SW 1271 (cell line): ENCODE results near the gene ORMDL1.

Source experiments
- DNase-seq, 2 experiments: peaks; one replicate each; lab custom pipeline; 2025; lab: John Stamatoyannopoulos, UW

Gene ORMDL1, protein sequence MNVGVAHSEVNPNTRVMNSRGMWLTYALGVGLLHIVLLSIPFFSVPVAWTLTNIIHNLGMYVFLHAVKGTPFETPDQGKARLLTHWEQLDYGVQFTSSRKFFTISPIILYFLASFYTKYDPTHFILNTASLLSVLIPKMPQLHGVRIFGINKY

DNA sequence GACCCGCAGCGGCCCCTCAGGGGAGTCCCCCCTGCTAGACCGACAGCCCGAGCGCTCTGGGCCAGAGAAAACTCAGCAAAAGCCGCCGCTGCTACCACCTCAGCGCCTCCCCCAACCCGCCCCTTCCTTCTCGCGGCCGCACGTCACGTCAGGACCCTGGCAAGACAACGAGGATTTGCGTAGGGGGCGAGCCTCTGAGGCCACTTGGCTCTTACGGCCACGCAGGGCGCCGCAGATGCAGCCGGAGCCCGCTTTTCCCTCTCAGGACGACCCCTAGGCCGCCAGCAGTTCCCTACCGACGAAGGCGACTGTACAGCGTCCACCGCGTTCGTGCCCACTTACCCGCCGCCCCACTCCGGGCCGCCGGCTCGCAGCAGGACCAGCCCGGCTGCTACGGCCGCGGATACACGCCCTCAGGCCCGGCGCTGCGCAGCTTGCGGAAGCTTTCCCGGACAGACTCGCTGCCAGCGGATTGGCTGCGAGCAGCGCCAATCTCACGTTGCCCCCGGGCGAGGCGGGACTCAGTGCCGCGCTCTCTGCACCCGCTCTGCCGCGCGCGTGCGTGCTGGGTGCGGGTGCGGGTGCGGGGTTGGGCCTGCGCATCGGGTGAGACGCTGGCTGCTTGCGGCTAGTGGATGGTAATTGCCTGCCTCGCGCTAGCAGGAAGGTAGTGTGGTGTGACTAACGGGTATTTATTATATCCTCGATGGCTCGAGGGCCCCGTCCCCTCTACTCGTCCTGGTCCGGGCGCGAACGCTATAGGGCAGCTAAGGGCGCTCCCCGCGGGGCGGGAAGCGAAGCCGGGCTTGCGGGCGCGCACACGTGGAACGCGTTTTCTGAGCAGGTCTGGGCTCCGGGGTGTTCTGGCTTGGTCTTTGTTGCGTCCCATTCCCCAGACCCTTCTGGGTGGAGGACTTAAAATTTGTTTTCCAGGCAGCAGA, at the start of gene ORMDL1, which contains the start of gene PMS1:
Gene ORMDL1, minus strand, starts transcription at position 413 of the 941 bp plus-strand sequence. CDS start 1,744 bp downstream, outside the sequence.
Gene PMS1, plus strand, starts transcription at position 524 of the 941 bp plus-strand sequence. CDS start 7,360 bp downstream, outside the sequence.
- DNase-seq, result peak; percentile 81 to 89

DNA sequence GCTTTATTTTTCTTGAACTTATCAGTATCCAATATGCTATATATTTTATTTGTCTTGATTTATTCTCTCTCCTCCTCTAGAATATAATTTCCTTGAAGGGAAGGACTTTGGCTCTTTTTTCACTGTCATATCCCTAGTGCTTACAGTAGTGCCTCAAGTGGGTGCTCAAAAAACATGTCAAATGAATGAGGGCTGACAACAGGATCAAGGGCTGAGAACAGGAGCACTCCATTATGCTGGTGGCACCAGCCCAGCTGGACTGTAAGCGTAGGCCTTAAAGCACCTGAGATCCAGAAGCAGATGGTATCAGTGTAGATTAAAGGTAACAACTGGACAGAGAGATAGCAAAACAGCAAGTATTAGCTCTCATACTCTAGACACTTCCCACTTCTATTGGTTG, 46.4 kb upstream of the ORMDL1 start:
- DNase-seq, result no peak

DNA sequence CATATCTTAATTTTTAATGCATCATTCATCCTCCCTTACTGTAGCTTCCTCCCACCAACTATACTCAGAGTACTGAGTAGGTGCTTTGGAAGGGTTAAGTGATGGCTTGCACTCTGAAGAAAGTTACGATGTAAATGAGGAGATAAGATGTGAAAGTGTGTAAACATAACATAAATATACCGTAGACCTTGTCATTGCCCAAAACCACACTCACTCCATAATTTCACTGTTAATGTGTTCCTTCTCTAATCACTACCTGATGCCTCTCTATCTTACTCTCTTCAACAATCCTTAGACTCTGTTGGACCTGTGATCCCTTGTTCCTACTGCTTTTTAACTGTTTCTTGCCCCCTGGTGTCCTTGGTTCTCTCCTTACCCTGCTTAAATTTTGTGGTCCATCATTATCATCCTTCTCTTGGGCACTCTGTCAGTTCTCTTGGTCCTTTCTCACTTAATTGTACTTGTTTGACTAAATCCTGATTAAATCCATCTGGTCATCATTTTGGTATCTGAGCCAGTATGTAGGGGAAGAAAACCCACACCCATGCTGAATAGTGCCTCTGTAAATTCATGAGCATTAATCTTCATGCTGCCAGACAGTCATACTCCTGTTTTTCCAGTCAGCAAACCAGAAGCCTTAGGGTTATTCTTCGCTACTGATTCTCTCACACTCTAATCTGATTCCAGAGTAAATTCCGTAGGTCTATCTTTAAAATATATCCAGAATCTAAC, 45.1 kb upstream of the ORMDL1 start:
- no peak for DNase-seq

DNA sequence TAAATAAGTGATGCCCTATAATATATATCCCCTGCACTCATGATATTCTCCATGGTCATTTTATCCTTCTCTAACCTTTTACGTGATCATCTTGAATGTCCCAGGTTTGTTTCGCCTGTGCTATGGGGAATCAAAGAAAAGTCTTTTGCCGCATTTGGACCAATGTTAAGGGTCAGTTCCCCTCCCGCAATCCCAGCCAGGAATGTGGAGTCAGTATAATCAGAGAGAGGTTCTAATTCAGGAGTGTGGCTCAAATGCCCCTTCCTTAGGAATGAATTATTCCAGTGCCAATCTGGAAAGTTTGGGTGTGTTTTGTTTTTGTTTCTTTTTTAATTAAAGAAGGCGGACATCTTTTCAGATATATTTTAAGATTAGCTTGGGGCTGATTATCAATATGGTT, 41.9 kb upstream of the ORMDL1 start:
- no peak for DNase-seq

DNA sequence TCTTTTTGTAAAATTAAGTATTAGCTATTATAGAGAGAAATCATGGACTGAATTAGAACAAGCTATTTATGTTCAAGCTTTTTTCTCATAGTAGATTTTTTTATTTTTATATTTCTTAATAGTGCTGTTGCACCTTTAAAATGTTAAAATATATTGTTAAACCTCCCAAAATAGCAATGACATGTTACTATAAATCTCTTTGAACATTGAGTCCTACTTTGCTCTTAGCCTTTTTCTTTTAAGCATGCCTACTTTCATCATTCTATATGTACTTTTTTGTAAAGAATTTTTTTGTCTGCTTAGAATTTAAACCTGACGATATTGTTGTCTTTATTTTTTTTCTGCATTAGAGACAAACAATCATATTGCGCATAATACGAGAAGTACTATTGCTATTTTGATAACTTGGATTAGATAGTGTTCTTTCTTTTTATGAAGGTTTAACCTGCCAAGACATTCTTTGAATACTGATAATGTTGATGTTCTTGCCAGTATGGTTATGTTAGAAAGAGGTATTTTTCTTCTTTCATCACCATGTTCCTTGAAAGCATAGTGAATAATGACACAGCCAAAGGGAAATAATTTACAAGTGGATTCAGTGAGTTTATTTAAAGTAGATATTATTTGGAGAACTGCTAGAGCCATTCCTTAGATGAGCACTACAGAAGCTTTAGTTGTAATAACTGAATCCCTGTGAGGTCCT, 40.7 kb upstream of the ORMDL1 start:
- no peak for DNase-seq

DNA sequence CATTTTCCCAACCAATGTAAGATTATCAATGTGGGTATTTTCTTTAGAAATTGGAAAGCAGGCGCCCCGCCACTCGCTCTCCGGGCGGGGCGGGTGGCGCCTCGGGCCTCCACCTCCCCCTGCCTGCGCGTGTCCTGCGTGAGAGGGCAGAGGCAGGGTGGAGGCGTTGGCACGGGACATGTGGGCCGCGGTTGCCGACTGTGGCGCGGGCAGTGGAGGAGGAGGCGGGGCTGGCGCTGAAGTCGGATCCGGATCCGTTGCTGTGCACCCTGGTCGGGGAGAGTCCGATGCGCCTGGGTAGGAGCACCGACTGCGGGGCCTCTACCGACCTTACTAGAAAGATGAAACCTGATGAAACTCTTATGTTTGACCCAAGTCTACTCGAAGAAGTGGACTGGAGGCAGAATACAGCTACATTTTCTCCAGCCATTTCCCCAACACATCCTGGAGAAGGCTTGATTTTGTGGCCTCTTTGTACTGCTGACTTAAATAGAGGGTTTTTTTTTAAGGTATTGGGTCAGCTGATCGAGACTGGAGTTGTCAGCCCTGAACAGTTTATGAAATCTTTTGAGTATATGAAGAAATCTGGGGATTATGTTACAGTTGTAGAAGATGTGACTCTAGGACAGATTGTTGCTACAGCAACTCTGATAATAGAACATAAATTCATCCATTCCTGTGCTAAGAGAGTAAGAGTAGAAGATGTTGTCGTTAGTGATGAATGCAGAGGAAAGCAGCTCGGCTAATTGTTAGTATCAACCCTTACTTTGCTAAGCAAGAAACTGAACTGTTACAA, 38.0 kb upstream of the ORMDL1 start:
- DNase-seq, result peak in 1 of 2 experiments; percentile 44

DNA sequence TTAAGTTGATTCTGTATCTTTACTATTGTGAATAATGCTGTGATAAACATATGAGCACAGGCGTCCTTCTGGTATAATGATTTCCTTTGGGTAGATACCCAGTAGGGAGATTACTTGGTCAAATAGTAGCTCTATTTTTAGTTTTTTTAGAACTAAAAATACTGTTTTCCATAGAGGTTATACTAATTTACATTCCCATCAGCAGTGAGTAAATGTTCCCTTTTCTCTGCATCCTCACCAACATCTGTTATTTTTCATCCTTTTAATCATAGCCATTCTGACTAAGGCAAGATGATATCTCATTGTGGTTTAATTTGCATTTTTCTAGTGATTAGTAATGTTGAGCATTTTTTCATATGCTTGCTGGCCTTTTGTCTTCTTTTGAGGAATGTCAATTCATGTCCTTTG, 35.2 kb upstream of the ORMDL1 start:
- peak in 1 of 2 experiments; percentile 13 for DNase-seq

DNA sequence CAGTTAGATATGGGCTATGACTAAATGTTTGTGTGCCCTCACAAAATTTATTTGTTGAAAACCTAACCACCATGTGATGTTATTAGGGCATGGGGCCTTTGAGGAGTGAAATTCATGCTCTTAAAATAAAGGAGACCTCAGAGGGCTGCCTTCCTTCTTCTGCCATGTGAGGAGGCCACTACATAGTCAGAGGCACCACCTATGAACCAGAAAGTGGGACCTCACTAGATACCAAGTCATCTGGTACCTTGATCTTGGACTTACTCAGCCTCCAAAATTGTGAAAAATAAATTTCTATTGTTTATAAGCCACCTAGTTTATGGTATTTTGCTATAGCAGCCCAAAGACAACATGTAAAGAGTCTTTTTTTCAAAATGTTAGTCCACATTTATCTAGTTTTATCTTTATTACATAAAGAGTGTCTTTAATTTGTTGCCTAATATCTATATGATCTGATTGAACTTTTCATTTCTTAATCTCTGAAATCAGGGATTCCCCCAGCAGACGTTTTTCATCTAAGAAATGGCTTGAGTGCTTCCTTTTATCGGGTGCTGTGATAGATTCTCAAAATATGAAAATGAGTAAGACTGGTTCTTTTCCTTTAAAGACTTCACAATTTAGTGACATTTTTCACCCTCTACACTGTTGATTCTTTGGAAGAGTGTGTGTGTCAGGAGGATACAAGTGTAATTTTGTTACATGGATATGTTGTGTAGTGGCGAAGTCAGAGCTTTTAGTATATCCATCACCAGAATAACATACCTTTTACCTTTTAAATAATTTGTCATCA, 34.3 kb upstream of the ORMDL1 start:
- no peak for DNase-seq

DNA sequence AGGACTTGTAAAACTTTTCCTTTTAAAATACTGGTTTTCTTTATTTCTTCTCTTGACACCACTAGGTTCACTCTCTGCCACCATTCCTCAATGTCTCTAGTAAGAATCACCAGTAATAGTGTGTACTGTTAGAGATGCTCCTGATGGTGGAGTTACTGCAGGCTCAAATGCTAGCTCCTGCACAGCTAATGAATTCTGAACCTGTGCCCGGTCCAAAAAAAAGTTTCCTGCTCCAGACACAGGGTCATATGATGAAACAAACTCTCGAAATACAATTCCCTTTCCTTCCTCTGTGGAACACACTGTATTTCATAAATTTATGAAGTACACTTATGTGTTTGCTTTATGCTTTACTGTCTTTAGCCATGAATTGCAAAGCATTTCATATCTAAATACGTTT, 19.3 kb upstream of the ORMDL1 start:
- DNase-seq, result no peak

DNA sequence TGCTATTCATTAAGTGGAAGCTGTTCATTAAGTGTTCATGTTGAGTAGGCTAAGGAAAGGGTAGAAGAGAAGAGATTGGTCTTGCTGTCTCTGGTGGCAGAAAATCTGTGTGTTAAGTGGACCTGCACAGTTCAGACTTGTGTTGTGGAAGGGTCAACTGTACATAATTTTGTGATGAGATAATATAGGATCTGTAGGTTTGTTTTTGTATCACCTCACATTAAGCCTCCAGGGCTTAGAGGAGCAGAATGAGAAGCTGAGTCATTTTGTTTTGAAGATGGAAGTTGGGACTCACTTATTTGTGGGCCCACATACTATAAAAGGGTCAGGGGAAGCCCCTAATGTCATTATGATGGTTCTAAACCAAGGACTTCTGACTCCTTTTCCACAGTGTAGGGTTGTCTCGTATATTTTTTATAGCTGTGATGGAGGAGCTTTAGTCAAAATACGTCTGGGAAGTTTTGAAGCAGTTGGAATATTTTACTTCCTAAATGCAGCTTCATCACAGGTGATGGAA, 18.3 kb upstream of the ORMDL1 start:
- no peak for DNase-seq

DNA sequence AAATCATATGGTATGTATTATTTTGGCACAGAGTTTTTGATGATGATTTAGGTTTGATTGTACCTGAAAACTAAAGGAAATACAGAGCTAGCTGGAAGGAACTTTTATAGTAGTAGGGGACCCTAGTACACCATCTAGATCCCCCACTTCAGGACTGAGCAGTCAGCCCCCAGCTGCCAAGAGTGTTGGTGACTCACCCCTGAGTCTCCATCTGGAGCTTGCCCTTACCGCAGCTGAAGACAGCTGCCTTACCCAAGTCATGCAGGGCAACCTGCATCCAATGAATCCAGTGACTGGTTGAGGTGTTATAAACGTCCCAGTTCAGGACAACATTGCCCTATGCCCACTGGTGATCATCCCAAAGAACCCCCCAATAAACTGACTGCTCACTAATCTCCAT, 15.4 kb upstream of the ORMDL1 start:
- DNase-seq, result no peak

DNA sequence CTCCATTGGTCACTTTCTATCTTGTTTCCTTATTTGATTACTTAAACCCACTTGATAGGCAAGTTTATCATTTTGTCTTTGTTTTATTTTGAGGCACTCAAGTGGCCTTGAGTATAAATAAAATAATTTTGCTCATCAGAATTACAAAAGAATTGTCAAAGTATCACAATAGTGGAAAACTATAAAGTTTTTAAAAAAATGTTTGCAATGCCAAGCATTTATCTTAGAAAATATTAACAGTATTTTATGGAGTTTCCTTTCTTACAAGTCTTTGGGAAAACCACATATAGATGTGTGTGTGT, 14.8 kb upstream of the ORMDL1 start:
- DNase-seq, result no peak

DNA sequence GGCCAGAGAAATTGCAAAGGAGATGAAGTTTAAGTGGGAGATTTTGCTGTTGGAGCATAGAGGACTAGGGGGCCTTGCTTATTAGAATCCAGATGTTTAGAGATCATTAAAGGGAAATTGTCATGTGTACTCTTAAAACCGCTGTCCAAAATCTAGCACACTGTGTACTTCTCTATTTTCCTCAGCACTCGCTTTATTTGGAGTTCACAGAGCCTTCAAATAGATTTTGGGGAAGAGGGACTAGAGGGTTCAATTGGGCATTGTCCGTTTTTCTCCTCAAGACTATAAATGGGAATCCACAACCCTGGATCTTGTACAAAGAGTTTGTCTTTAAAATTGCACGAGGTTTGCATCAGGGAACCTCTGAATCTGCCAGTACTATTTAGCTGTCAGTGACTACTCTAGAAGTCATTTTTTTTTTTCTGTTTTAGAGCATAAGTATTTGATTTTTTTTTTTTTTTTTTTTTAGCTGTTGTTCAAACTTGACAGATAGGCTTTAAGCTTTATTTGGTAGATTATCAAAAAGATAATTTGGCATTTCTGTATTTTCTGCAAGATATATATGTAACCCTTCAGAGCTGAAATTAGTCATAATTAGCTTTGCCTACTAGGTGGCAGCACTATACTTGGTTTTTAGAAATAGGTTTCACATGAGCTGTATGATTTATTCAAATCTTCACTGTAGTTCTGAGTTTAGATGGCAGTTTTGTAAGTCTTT, 14.3 kb upstream of the ORMDL1 start:
- DNase-seq, result peak in 1 of 2 experiments; percentile 66

DNA sequence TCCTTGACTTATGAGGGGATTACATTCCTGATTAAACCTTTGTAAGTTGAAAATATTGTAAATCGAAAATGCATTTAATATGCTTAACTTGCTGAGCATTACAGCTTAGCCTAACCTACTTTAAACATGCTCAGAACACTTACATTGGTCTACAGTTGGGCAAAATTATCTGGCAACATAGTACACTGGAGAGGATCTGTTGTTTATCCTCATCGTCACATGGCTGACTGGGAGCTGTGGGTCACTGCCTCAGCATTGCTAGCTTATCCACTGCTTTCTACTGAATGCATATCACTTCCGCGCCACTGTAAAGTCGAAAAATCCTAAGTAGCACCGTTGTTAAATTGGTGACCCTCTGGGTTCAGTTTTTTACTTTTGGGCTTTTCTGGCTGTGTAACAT, 13.8 kb upstream of the ORMDL1 start:
- no peak for DNase-seq

DNA sequence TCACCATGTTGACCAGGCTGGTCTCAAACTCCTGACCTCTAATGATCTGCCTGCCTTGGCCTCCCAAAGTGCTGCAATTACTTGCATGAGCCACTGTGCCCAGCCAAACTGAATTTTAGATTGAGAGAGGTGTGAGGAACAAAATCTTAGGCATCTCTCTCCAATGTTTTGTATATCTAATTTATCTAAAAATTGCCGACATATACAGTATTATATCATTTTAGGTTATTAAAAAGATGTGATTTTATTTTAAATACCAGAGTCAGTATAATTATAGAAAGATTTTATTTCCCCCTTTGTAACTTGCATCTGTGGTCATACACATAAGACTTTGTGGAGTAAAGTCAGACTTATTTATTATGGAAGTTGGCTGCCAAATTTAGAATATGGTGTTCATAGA, 10.2 kb upstream of the ORMDL1 start:
- no peak for DNase-seq

DNA sequence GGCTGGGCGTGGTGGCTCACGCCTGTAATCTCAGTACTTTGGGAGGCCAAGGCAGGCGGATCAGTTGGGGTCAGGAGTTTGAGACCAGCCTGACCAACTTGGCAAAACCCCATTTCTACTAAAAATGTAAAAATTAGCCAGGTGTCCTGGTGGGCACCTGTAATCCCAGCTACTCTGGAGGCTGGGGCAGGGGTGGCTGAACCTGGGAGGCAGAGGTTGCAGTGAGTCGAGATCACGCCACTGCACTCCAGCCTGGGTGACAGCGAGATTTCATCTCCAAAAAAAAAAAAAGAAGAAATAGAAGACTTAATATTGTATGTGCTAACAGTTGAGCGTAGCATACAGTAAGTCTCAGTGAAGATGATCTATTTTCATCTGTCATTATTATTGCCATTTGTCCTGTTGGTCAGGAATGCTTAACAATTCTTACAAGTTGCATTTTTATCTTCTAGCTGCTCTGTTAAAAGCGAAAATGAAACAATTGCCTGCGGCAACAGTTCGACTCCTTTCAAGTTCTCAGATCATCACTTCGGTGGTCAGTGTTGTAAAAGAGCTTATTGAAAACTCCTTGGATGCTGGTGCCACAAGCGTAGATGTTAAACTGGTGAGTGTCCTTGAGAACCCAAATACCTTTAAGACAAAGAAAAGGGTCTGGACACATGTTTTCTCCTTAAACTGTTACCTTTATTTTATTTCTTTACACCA, 7.4 kb upstream of the ORMDL1 start:
- no peak for DNase-seq

DNA sequence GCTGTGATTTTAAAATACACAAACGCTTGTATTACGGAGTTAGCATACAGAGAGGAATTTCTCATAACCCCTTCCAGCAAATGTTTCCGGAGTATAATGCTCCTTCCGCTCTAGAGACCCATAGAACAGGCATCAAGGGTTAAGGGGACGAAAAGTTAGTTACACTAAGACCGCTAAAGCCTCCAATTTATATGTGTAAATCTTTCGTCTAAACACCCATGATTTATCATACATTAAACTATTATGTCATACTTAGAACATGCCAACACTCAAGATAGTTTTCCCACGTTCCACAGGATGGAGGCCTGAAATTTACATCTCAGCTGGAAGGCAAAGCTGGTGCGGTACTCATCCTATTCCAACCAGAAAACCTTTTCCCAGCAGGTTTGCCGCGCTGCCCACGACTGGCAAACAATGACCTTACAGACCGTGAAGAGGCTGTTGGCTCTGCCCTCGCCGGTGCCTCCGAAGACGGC, 650 bp downstream of the ORMDL1 start:
- DNase-seq, result peak in 1 of 2 experiments; percentile 72

DNA sequence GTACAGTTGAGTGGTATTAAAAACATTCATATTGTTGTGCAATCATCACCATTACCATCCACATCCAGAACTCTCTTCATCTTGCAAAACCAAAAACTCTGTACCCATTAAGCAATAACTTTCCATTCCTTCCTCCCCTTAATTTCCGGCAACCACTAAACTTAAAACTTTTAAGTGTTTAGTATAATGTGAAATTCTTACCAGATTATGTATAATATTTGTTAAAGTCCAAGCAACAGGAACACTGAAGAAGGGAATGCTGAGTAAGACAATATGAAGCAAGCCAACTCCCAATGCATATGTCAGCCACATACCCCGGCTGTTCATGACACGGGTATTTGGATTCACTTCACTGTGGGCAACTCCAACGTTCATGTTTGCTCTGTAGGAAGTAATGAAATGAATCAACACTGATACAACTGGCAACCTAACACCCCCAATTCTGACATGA, 1.9 kb downstream of the ORMDL1 start:
- DNase-seq, result no peak

DNA sequence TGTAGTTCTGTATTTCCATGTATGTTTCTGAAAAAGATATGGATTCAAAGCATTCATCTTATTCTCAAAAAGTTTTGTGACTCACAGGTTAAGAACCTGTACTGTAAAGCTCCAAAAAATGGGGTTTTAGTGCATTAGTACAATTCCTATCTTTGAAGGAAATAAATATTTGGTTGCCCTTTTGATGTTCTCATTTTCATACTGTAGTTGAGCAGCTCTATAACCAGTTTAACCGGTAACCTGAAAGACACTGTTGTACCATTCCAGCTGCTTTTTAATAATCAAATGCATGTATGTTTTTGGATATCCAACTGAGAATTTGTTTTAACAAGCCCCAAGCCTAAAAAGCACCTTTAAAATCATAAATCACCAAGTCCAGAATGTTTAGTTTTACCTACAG, 11.9 kb downstream of the ORMDL1 start:
- no peak for DNase-seq
